ENCODE results near the gene MSANTD1. TPM values are rescaled to one million over a fixed set of nuclear protein-coding genes. Genes with fewer than 3 reads are reported as not detected.

Gene MSANTD1
- total and polyA plus RNA-seq, 2 donors (not counting 1 experiment from before 2014, with no cell fraction given): 0.78 to 5.5 TPM

- POLR2A ChIA-PET: no interaction called here
- ATAC-seq (ENCODE audit: low read depth) (no peak), DNase-seq (no peak)
These were observed 19.6 kb upstream of the MSANTD1 start for GRCh38 chr4:3229328-3229727.

GRCh38 chr4:3229964-3230363 is 19.0 kb upstream of the MSANTD1 start:
- peaks cover 2 to 76% of the 10 kb centered on the region in 2 experiments for H3K36me3 ChIP-seq (replicated peaks in 1 of 2; ENCODE audit: control extremely low read depth in 1 of 2, control insufficient read depth in 1 of 2, extremely low read depth in 1 of 2, insufficient read depth in 2 of 2, low read length in 1 of 2)
- H3K27me3 ChIP-seq (replicated peaks in 1 of 4; ENCODE audit: control extremely low read depth in 1 of 4, control insufficient read depth in 3 of 4, insufficient read depth in 4 of 4, low read length in 3 of 4): no peaks in the 10 kb centered on the region
- no peak overlapping the region for H3K4me3 Mint-ChIP-seq
- no peaks in the 10 kb centered on the region for H3K4me1 Mint-ChIP-seq
- H3K27me3 Mint-ChIP-seq: no peaks in the 10 kb centered on the region
- H3K4me3 ChIP-seq (ENCODE audit: control extremely low read depth in 1 of 5, extremely low read depth in 1 of 5, insufficient read depth in 1 of 5, low read depth in 2 of 5, low read length in 4 of 5): no peak overlapping the region
- ATAC-seq (ENCODE audit: low read depth) (no peak), DNase-seq (no peak)
- H3K27ac ChIP-seq (ENCODE audit: low read length in 2 of 2): no peak overlapping the region
- H2AFZ ChIP-seq (ENCODE audit: insufficient read depth, low read depth, low read length, poor library complexity, severe bottlenecking): no peak overlapping the region
- CTCF ChIA-PET: no interaction called here
- H3K9me3 Mint-ChIP-seq (ENCODE audit: insufficient read depth): no peaks in the 10 kb centered on the region
- no peak overlapping the region for H3K27ac Mint-ChIP-seq
- H4K20me1 ChIP-seq (ENCODE audit: control insufficient read depth, insufficient read depth, low read length, poor library complexity, severe bottlenecking): no peaks in the 10 kb centered on the region
- 99% methylated on average over 17 of the region's 17 CpGs for WGBS (ENCODE audit: insufficient coverage)
- POLR2A ChIA-PET: no interaction called here
- H3K9ac ChIP-seq (ENCODE audit: low read length): no peak overlapping the region
- no peaks in the 10 kb centered on the region for H3K4me1 ChIP-seq (ENCODE audit: control insufficient read depth in 2 of 2, insufficient read depth in 2 of 2, low read length in 2 of 2)
- intact Hi-C loops (cut with micrococcal nuclease): no loop called here
- no peaks in the 10 kb centered on the region for H3K9me3 ChIP-seq (ENCODE audit: control extremely low read depth in 1 of 3, control insufficient read depth in 2 of 3, insufficient read depth in 1 of 3, low read length in 2 of 3)
- TF ChIP-seq EZH2 (IDR thresholded peaks at IDR 0.05; ENCODE audit: borderline replicate concordance, insufficient read depth, low read depth, low read length, poor library complexity, severe bottlenecking): no peak
- no peak for TF ChIP-seq CTCF (IDR thresholded peaks at IDR 0.05)
- H3K4me2 ChIP-seq (replicated peaks; ENCODE audit: low read depth, low read length, poor library complexity, severe bottlenecking): no peak overlapping the region
- H3K79me2 ChIP-seq (ENCODE audit: control insufficient read depth, insufficient read depth, low read length): no peaks in the 10 kb centered on the region

More at GRCh38 chr4:3229328-3229727, 19.6 kb upstream of the MSANTD1 start:
- Histone ChIP-seq H3K4me3 (ENCODE audit: control extremely low read depth in 1 of 5, extremely low read depth in 1 of 5, insufficient read depth in 1 of 5, low read depth in 2 of 5, low read length in 4 of 5) (no peak overlapping the region), H2AFZ (ENCODE audit: insufficient read depth, low read depth, low read length, poor library complexity, severe bottlenecking) (no peak overlapping the region), H3K9ac (ENCODE audit: low read length) (no peak overlapping the region), H3K9me3 (ENCODE audit: control extremely low read depth in 1 of 3, control insufficient read depth in 2 of 3, insufficient read depth in 1 of 3, low read length in 2 of 3) (no peaks in the 10 kb centered on the region), H3K4me1 (ENCODE audit: control insufficient read depth in 2 of 2, insufficient read depth in 2 of 2, low read length in 2 of 2) (no peaks in the 10 kb centered on the region), H3K4me2 (replicated peaks; ENCODE audit: low read depth, low read length, poor library complexity, severe bottlenecking) (no peak overlapping the region), H3K27ac (ENCODE audit: low read length in 2 of 2) (no peak overlapping the region), H3K27me3 (replicated peaks in 1 of 4; ENCODE audit: control extremely low read depth in 1 of 4, control insufficient read depth in 3 of 4, insufficient read depth in 4 of 4, low read length in 3 of 4) (no peaks in the 10 kb centered on the region), H4K20me1 (ENCODE audit: control insufficient read depth, insufficient read depth, low read length, poor library complexity, severe bottlenecking) (no peaks in the 10 kb centered on the region), H3K36me3 (replicated peaks in 1 of 2; ENCODE audit: control extremely low read depth in 1 of 2, control insufficient read depth in 1 of 2, extremely low read depth in 1 of 2, insufficient read depth in 2 of 2, low read length in 1 of 2) (peaks cover 2 to 79% of the 10 kb centered on the region in 2 experiments), H3K79me2 (ENCODE audit: control insufficient read depth, insufficient read depth, low read length) (no peaks in the 10 kb centered on the region)
- H3K27me3 Mint-ChIP-seq: no peaks in the 10 kb centered on the region
- no peaks in the 10 kb centered on the region for H3K9me3 Mint-ChIP-seq (ENCODE audit: insufficient read depth)
- intact Hi-C loops (cut with micrococcal nuclease): no loop called here
- no peak overlapping the region for H3K4me3 Mint-ChIP-seq
- TF ChIP-seq CTCF (IDR thresholded peaks at IDR 0.05) (no peak), EZH2 (IDR thresholded peaks at IDR 0.05; ENCODE audit: borderline replicate concordance, insufficient read depth, low read depth, low read length, poor library complexity, severe bottlenecking) (no peak)
- no peak overlapping the region for H3K27ac Mint-ChIP-seq
- CTCF ChIA-PET: interaction anchor here (1.1 kb wide), 1 partner anchor 256 kb away, joined by 3 read pairs; no protein-coding TSS in a partner anchor
- WGBS (ENCODE audit: insufficient coverage): 98% methylated on average over 9 of the region's 9 CpGs
- no peaks in the 10 kb centered on the region for H3K4me1 Mint-ChIP-seq

All from B cell (primary cell).